Effector CD4-positive, alpha-beta T cell (primary cell): Measurements from ENCODE around the gene RPTOR.
A peak's percentile ranks its signal among the peaks of the same experiment; 100 is the strongest.

ENCODE experiments used
- DNase-seq: peaks from one replicate; pipeline ENCODE4 v3.0.0-alpha.2; 2020

RPTOR gene

GRCh38 chr17:80645706-80646325 lies 101.2 kb downstream of the RPTOR start:
- DNase-seq, result no peak

- DNase-seq, result no peak
Observed at GRCh38 chr17:80646328-80646727, 101.7 kb downstream of the RPTOR start.

GRCh38 chr17:80647746-80648145 lies 103.1 kb downstream of the RPTOR start:
- no peak for DNase-seq

- DNase-seq, result no peak
Observed at GRCh38 chr17:80649200-80649644, 104.6 kb downstream of the RPTOR start.

- peak; percentile 37 for DNase-seq
Observed at GRCh38 chr17:80649672-80650330, 105.2 kb downstream of the RPTOR start.

GRCh38 chr17:80650331-80650672 lies 105.7 kb downstream of the RPTOR start:
- DNase-seq, result no peak

- no peak for DNase-seq
Observed at GRCh38 chr17:80650751-80651518, 106.3 kb downstream of the RPTOR start.

GRCh38 chr17:80652756-80653330 lies 108.2 kb downstream of the RPTOR start:
- no peak for DNase-seq

GRCh38 chr17:80653856-80654255 lies 109.2 kb downstream of the RPTOR start:
- no peak for DNase-seq

- no peak for DNase-seq
Observed at GRCh38 chr17:80655608-80656007, 111.0 kb downstream of the RPTOR start.

- DNase-seq, result no peak
Observed at GRCh38 chr17:80656590-80656989, 112.0 kb downstream of the RPTOR start.

GRCh38 chr17:80657561-80657960 lies 112.9 kb downstream of the RPTOR start:
- no peak for DNase-seq

GRCh38 chr17:80658821-80659220 lies 114.2 kb downstream of the RPTOR start:
- no peak for DNase-seq

- no peak for DNase-seq
Observed at GRCh38 chr17:80659651-80660050, 115.0 kb downstream of the RPTOR start.

- no peak for DNase-seq
Observed at GRCh38 chr17:80660527-80661198, 116.0 kb downstream of the RPTOR start.

- DNase-seq, result no peak
Observed at GRCh38 chr17:80662557-80662956, 117.9 kb downstream of the RPTOR start.

- no peak for DNase-seq
Observed at GRCh38 chr17:80663781-80664206, 119.2 kb downstream of the RPTOR start.

GRCh38 chr17:80664217-80664790 lies 119.7 kb downstream of the RPTOR start:
- no peak for DNase-seq

GRCh38 chr17:80665792-80666191 lies 121.2 kb downstream of the RPTOR start:
- no peak for DNase-seq

GRCh38 chr17:80666867-80667266 lies 122.2 kb downstream of the RPTOR start:
- no peak for DNase-seq

GRCh38 chr17:80667462-80668277 lies 123.0 kb downstream of the RPTOR start:
- DNase-seq, result no peak
